HUES64 (cell line): ENCODE data around the gene ALG5.

Source experiments
- H3K27ac ChIP-seq: 2 replicates; pipeline ENCODE4 v1.7.0; 2013; ENCODE audit warnings: low read depth, low read length, inconsistent platforms
- H3K27me3 ChIP-seq: 2 replicates; pipeline ENCODE4 v1.6.1; 2013; ENCODE audit warnings: mild to moderate bottlenecking, low read length; ENCODE audit not compliant: insufficient read depth
- H3K36me3 ChIP-seq: 2 replicates; pipeline ENCODE4 v1.6.1; 2013; ENCODE audit warnings: mild to moderate bottlenecking, low read length; ENCODE audit not compliant: insufficient read depth
- H3K4me1 ChIP-seq: 2 replicates; pipeline ENCODE4 v1.6.1; 2013; ENCODE audit warnings: mild to moderate bottlenecking, low read length, moderate library complexity; ENCODE audit not compliant: insufficient read depth
- H3K4me3 ChIP-seq: 2 replicates; pipeline ENCODE4 v1.5.1; 2013; ENCODE audit warnings: mild to moderate bottlenecking, low read length, moderate library complexity
- H3K9ac ChIP-seq: 2 replicates; pipeline ENCODE4 v1.6.1; 2013; ENCODE audit warnings: mild to moderate bottlenecking, low read depth, low read length
- H3K9me3 ChIP-seq: 2 replicates; pipeline ENCODE4 v1.6.1; 2013; ENCODE audit warnings: low read depth, low read length; ENCODE audit not compliant: insufficient read depth
- WGBS: fragments of 150-250, 120-280 bp; methylation state at CpG from one replicate; pipeline ENCODE4 v1.1.7; 2013; ENCODE audit warnings: missing lambda C conversion rate; 5-methylcytosine and 5-hydroxymethylcytosine counted together

Gene ALG5

GRCh38 chr13:37014609-37015008 is 15.5 kb upstream of the ALG5 start:
- peaks cover 99% of the 10 kb centered on the region for H3K36me3 ChIP-seq

GRCh38 chr13:37011788-37012187 is 12.6 kb upstream of the ALG5 start:
- Histone ChIP-seq H3K27me3 (no peaks in the 10 kb centered on the region), H3K4me1 (no peaks in the 10 kb centered on the region; the same call in 1 of the 2 replicates), H3K4me3 (no peak overlapping the region), H3K9ac (no peak overlapping the region), H3K27ac (no peak overlapping the region), H3K36me3 (peaks cover 99% of the 10 kb centered on the region), H3K9me3 (no peaks in the 10 kb centered on the region)
- 100% methylated on average over 1 of the region's 2 CpGs for WGBS

More at GRCh38 chr13:37014609-37015008, 15.5 kb upstream of the ALG5 start:
- no peak overlapping the region for H3K27ac ChIP-seq
- no peaks in the 10 kb centered on the region for H3K27me3 ChIP-seq
- 95% methylated on average over 1 of the region's 1 CpG for WGBS
- H3K9ac ChIP-seq, result no peak overlapping the region
- no peaks in the 10 kb centered on the region for H3K4me1 ChIP-seq
- H3K9me3 ChIP-seq, result no peaks in the 10 kb centered on the region
- H3K4me3 ChIP-seq, result no peak overlapping the region

GRCh38 chr13:37011002-37011401 is 11.9 kb upstream of the ALG5 start:
- H3K27me3 ChIP-seq, result no peaks in the 10 kb centered on the region
- no peak overlapping the region for H3K4me3 ChIP-seq
- H3K36me3 ChIP-seq, result peaks cover 100% of the 10 kb centered on the region
- no peak overlapping the region for H3K9ac ChIP-seq
- WGBS, result no CpG with 5 or more reads among the region's 1 CpG
- no peak overlapping the region for H3K27ac ChIP-seq
- H3K9me3 ChIP-seq, result no peaks in the 10 kb centered on the region
- no peaks in the 10 kb centered on the region; the same call in 1 of the 2 replicates for H3K4me1 ChIP-seq

GRCh38 chr13:37010424-37010823 is 11.3 kb upstream of the ALG5 start:
- no peak overlapping the region for H3K4me3 ChIP-seq
- no peak overlapping the region; the same call in 1 of the 2 replicates for H3K9ac ChIP-seq
- H3K9me3 ChIP-seq, result no peaks in the 10 kb centered on the region
- H3K27ac ChIP-seq, result no peak overlapping the region; the same call in 1 of the 2 replicates
- WGBS, result 92% methylated on average over 1 of the region's 1 CpG
- H3K4me1 ChIP-seq, result no peaks in the 10 kb centered on the region; the same call in 1 of the 2 replicates
- no peaks in the 10 kb centered on the region for H3K27me3 ChIP-seq
- H3K36me3 ChIP-seq, result peaks cover 100% of the 10 kb centered on the region

- no peaks in the 10 kb centered on the region; the same call in 1 of the 2 replicates for H3K4me1 ChIP-seq
- no peak overlapping the region; the same call in 1 of the 2 replicates for H3K27ac ChIP-seq
- no peak overlapping the region for H3K9ac ChIP-seq
- peaks cover 100% of the 10 kb centered on the region for H3K36me3 ChIP-seq
- H3K4me3 ChIP-seq, result no peak overlapping the region
- no peaks in the 10 kb centered on the region for H3K9me3 ChIP-seq
- WGBS, result 95% methylated on average over 5 of the region's 5 CpGs
- no peaks in the 10 kb centered on the region for H3K27me3 ChIP-seq
These were observed 10.6 kb upstream of the ALG5 start for GRCh38 chr13:37009692-37010091.

- Histone ChIP-seq H3K27ac (no peak overlapping the region; the same call in 1 of the 2 replicates), H3K9me3 (no peaks in the 10 kb centered on the region), H3K36me3 (peaks cover 47% of the 10 kb centered on the region), H3K9ac (peak overlapping the region; percentile 94), H3K27me3 (no peaks in the 10 kb centered on the region), H3K4me1 (peaks cover 5% of the 10 kb centered on the region), H3K4me3 (peak overlapping the region; percentile 84)
- WGBS, result 70% methylated on average over 3 of the region's 3 CpGs
These were observed 2.7 kb upstream of the ALG5 start for GRCh38 chr13:37001921-37002250.

- H3K27me3 ChIP-seq, result no peaks in the 10 kb centered on the region
- H3K36me3 ChIP-seq, result peaks cover 38% of the 10 kb centered on the region
- peak overlapping the region; percentile 98 for H3K27ac ChIP-seq
- H3K9ac ChIP-seq, result peak overlapping the region; percentile 94
- H3K4me1 ChIP-seq, result peaks cover 5% of the 10 kb centered on the region
- peak overlapping the region; percentile 84 for H3K4me3 ChIP-seq
- no peaks in the 10 kb centered on the region for H3K9me3 ChIP-seq
- WGBS, result under 1% methylated on average over 21 of the region's 21 CpGs
These were observed 507 bp downstream of the ALG5 start for GRCh38 chr13:36998624-36999041.

- Histone ChIP-seq H3K27ac (no peak overlapping the region; the same call in 1 of the 2 replicates), H3K4me1 (peaks cover 5% of the 10 kb centered on the region), H3K27me3 (no peaks in the 10 kb centered on the region), H3K9ac (peak overlapping the region; percentile 94), H3K9me3 (no peaks in the 10 kb centered on the region), H3K36me3 (peaks cover 38% of the 10 kb centered on the region), H3K4me3 (peak overlapping the region; percentile 84)
- 88% methylated on average over 5 of the region's 6 CpGs for WGBS
These were observed 1.3 kb downstream of the ALG5 start for GRCh38 chr13:36997716-36998427.

- 95% methylated on average over 3 of the region's 4 CpGs for WGBS
- H3K9me3 ChIP-seq, result no peaks in the 10 kb centered on the region
- no peaks in the 10 kb centered on the region for H3K4me1 ChIP-seq
- H3K4me3 ChIP-seq, result no peak overlapping the region
- no peak overlapping the region for H3K27ac ChIP-seq
- peaks cover 82% of the 10 kb centered on the region for H3K36me3 ChIP-seq
- no peak overlapping the region for H3K9ac ChIP-seq
- H3K27me3 ChIP-seq, result no peaks in the 10 kb centered on the region
These were observed 6.8 kb downstream of the ALG5 start for GRCh38 chr13:36992362-36992761.

- Histone ChIP-seq H3K36me3 (peaks cover 96% of the 10 kb centered on the region), H3K27ac (no peak overlapping the region), H3K27me3 (no peaks in the 10 kb centered on the region), H3K9me3 (no peaks in the 10 kb centered on the region), H3K9ac (no peak overlapping the region), H3K4me1 (no peaks in the 10 kb centered on the region), H3K4me3 (no peak overlapping the region)
- WGBS, result 94% methylated on average over 2 of the region's 2 CpGs
These were observed 12.5 kb downstream of the ALG5 start for GRCh38 chr13:36986462-36987240.

GRCh38 chr13:36981156-36981743 is 17.9 kb downstream of the ALG5 start:
- Histone ChIP-seq H3K4me1 (no peaks in the 10 kb centered on the region), H3K36me3 (peaks cover 72% of the 10 kb centered on the region), H3K27me3 (no peaks in the 10 kb centered on the region), H3K4me3 (no peak overlapping the region), H3K27ac (no peak overlapping the region), H3K9ac (no peak overlapping the region), H3K9me3 (no peaks in the 10 kb centered on the region)
- 86% methylated on average over 6 of the region's 6 CpGs for WGBS
